Gastroesophageal sphincter (tissue), 3 donors: ENCODE results near the gene STARD3.

ENCODE experiments used
- EP300 ChIP-seq: sonication (generic); formaldehyde crosslinking; IDR thresholded peaks from one replicate; pipeline ENCODE4 v1.6.1; 2017; ENCODE audit warnings: antibody characterized with exemption, mild to moderate bottlenecking
- POLR2A ChIP-seq, 2 donors: fragments of 450-650 bp; IDR thresholded peaks; one replicate each; pipeline ENCODE4 v1.6.1; 2017; ENCODE audit warnings: antibody characterized with exemption in 2 of 2, mild to moderate bottlenecking in 2 of 2, moderate library complexity in 1 of 2
- POLR2AphosphoS5 ChIP-seq: sonication (generic); formaldehyde crosslinking; IDR thresholded peaks from one replicate; pipeline ENCODE4 v1.6.1; 2017; ENCODE audit warnings: antibody characterized with exemption
- TF ChIP-seq, protein P1 (sequence below), 4 experiments: fragments of 200-600 bp in 2 of 4; fragments of 450-650 bp in 2 of 4; sonication (generic) in 1 of 4; IDR thresholded peaks; one replicate each; pipeline ENCODE4 v1.5.1; 2017 to 2019; ENCODE audit warnings: antibody characterized with exemption in 4 of 4, mild to moderate bottlenecking in 2 of 4, moderate library complexity in 2 of 4

DNA sequence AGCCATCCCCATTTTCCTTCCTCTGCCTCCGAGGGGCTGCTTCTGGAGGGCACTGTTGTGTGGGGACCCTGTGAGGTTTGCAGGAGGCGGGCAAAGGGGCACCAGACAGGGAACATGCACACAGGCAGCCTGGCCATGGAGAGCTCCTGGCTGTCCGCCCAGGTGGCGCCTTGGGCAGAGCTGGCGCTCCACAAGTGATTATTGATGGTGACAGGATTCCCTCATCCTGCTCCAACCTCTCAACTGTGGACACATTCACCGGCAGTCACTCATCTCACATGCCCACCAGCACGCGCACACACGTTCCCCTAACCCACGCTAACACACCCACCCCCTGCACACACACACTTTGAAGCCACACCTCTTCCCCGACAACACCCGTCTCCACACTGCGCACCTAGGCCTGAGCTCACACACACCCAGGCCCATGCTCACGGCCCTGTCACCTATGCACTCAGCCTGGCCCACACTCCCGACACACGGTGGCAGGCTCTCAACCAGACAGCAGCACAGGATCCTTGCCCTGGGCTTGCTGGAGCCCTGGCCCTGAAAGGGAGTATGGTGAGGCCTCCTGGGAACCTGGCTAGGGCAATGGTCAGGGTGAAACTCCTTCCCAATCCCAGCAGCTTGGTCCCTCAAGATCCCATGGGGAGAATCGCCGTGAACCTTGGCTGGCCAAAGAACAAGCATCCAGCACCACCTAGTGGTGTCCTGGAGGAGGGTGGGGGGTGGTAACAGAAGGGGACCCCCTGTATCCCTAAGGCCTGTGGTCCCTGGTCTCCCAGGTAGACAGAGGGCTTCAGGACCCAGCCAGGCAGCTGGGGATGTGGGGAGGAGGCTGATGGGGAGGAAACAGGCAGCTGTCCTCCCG, 34.9 kb downstream of the STARD3 start:
- TF ChIP-seq POLR2A (IDR thresholded peaks at IDR 0.05): no peak
- no peak for TF ChIP-seq EP300
- TF ChIP-seq, protein P1, sequence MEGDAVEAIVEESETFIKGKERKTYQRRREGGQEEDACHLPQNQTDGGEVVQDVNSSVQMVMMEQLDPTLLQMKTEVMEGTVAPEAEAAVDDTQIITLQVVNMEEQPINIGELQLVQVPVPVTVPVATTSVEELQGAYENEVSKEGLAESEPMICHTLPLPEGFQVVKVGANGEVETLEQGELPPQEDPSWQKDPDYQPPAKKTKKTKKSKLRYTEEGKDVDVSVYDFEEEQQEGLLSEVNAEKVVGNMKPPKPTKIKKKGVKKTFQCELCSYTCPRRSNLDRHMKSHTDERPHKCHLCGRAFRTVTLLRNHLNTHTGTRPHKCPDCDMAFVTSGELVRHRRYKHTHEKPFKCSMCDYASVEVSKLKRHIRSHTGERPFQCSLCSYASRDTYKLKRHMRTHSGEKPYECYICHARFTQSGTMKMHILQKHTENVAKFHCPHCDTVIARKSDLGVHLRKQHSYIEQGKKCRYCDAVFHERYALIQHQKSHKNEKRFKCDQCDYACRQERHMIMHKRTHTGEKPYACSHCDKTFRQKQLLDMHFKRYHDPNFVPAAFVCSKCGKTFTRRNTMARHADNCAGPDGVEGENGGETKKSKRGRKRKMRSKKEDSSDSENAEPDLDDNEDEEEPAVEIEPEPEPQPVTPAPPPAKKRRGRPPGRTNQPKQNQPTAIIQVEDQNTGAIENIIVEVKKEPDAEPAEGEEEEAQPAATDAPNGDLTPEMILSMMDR (IDR thresholded peaks at IDR 0.05): peak in 3 of 4 experiments; percentile 9 to 55 (median 26)
- TF ChIP-seq POLR2AphosphoS5: no peak
